Measurements from ENCODE around the gene ST6GALNAC6.
"Not testable (repeated sequence)": the region's sequence is repeated elsewhere in the genome, so short reads cannot be mapped to it uniquely, and the experiment has no call there.

The ST6GALNAC6 gene

DNA sequence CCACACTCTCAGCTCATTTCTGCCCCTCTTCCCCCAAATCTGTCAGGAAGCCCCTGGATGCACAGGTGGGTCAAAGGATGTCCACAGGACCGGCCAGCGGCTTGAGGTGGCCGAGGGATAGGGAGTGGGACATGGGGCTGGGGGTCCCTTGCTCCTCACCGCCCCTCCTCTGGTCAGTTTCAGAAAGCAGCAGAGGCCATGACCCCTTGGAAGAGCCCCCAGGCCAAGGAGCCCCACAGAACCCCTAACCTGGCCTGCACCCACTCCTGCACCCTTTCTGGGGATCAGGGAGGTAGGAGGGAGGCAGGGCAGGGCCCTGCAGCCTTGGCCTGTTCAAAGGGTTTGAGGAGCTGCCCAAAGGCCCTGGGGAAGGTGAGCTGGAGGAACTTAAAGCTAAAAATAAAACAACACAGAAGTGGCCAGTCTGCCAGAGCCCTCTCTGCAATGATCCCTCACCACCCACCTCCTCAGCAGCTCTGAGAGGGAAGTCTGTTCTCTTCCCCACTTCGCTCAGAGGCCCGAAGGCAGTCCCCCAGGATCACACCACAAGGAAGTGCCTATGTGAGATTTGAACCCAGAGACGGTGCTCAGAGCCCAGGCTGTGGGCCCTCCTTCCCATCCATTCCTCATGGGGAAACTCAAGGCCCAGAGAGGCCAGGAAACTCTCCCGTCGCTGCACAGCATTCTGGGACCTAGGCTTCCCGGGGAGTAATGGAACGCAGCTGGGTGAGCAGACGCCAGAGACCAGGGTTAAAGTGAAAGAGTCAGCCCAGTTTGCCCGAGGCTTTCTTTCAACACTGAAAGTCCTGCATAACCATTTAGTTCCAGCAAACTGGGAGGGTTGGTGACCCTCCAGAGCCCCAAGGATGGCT, 45.9 kb downstream of the ST6GALNAC6 start:
- no peak for DNase-seq

GRCh38 chr9:127852829-127853228, 46.6 kb downstream of the ST6GALNAC6 start:
- DNase-seq, result no peak

DNA sequence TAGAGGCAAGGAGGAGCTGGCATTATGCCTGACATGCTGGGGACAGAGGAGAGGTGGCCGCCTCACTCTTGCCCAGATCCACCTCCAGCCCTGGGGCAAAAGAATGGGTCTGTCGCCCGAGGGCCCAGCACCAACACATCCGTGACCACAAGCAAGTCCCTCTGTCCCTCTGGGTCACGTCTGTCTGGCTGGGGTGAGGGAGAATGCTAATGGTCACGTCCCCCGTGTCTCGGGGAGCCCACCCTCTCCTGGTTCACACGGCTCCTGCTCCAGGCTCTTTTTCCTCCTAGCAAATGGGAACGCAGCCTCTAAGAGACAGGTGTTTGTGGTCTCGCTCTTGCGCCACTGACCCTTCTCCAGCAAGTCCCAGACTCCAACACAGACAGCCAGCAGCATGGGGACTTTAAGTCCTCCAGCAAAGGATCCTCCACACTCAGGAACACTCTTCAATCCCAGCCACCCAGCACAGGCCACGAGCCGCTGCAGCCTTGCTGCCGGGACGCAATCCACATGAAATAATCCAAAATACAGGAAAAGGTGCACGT, 49.0 kb downstream of the ST6GALNAC6 start:
- no peak for DNase-seq

- DNase-seq, result no peak
These were observed 50.5 kb downstream of the ST6GALNAC6 start for GRCh38 chr9:127848756-127849504.

DNA sequence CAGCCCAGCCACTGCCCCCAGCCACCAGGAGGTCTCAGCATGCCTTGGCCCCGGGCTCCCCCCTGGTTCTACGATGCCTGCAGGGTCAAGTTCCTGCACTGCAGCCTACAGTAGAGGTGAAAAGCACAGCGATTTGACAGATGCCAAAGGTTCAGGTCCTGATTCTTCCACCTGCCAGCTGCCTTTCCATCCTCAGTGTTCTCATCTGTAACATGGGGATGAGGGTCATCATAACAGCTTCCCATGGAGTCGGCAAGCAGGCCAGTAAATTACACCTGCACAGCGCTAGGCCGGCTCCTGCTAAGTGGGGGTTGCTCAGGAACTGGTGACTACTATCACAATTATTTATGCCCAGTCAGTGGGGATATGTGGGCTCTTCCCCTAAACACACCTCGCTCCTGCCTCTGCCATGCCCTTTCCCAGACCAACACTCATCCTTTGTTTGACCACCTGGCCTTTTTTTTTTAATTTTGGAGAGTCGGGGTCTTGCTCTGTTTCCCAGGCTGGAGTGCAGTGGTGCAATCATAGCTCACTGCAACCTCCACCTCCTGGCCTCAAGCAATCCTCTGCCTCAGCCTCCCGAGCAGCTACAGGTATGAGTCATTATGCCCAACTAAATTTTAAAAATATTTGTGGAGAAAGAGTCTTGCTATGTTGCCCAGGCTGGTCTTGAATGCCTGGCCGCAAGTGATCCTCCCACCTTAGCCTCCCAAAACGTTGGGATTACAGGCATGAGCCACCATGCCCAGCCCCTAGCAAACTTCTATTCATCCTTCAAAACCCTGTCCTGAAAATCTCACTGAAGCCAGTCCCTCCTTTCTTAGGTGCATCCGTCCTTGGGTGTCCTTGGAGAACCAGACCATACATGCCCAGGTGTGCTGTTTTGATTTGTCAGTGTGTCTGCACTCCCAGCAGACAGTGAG, 51.3 kb downstream of the ST6GALNAC6 start:
- DNase-seq, result no peak

GRCh38 chr9:127847178-127847510, 52.3 kb downstream of the ST6GALNAC6 start:
- DNase-seq, result no peak

DNA sequence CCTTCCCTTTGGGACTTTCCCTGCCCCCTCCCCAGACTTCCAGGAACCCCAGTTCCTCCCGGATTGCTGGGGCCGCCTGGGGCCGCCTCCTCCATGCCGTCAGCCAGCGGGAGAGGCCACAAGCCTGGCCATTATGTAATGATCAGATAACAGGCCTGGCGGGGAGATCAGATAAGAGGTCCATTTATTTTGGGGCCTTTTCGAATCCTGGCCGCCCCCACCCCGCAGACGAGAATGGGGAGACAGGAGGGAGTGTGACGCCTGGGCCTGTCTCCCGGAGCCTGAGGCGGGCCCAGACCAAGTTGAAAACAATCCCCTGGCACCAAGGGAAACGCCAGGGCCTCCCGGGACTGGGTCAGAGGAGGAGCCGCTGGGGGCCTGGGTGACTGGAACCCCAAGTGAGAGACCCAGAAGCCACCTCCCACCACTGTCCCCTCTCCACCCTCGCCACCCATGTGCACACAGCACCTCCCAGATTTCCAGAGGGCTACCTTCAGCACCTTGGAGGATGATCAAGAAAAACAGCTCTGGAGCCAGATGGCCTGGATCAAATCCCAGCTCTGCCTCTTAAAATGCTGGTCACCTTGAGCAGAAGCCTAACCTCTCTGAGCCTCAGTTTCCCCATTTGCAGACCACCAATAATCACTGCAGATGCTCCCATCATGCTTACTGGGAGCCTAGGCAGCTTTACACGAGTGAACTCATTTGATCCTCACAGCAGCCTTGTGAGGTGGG, 52.8 kb downstream of the ST6GALNAC6 start:
- no peak for DNase-seq

DNA sequence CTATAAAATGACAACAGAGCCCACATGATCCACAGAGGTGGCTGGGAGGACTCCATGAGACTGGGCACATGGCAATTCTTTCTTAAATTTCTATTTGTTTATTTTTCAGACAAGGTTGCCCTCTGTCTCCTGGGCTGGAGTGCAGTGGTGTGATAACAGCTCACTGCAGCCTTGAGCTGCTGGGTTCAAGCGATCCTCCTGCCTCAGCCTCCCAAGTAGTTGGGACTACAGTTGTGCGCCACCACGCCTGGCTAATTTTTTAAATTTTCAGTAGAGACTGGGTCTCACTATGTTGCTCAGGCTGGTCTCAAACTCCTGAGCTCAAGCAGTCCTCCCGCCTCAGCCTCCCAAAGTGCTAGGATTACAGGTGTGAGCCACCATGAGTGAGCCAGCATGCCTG, 53.8 kb downstream of the ST6GALNAC6 start:
- DNase-seq, result not testable (repeated sequence)

- no peak for DNase-seq
These were observed 54.5 kb downstream of the ST6GALNAC6 start for GRCh38 chr9:127844821-127845359.

- DNase-seq, result no peak
These were observed 58.1 kb downstream of the ST6GALNAC6 start for GRCh38 chr9:127841087-127841835.

GRCh38 chr9:127838375-127839078, 60.9 kb downstream of the ST6GALNAC6 start:
- DNase-seq, result no peak

DNA sequence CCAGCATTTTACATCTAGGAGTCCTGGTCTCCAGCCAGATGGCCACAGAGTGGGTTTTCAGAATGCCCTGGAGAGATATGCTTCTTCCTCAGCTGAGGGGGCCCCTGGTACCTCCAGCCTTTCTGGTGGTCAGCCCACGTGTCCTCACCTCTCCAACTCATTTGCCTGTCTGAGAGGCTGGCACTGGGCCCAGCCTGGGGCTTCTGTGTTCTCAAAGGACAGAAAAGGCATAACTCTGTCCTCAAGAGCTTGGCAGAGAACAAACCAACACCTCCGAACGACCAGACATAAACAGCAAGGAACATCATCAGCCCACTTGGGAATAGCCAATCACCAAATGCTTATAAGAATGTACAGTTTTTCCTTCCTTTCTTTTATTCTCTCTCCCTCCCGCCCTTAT, 62.1 kb downstream of the ST6GALNAC6 start:
- no peak for DNase-seq

GRCh38 chr9:127836561-127836960, 62.8 kb downstream of the ST6GALNAC6 start:
- DNase-seq, result not testable (repeated sequence)

DNA sequence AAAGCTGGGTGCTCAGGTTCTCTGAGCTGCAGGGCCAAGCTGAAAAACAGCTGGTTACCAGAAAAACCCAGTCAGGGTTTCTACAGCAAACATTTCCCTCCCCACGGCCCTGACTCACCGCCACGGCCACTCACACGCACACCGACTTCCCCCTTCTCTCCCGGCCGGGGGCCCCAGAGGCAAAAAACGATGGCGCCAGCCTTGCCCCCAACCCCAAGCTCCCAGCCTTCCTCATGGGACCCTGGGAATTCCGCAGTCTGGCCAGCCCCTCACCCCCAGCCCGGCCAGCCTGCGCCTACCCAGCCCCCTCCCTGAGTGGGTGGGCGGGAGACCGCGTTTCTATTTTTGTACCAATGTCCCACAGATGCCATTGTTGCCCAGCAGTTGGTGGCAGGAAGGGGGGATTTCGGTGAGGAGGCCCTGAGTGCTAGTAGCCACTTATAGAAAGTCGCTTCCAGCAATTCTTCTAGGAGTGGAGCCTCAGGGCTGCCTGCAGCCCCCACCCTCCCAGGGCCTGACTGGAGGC, 63.3 kb downstream of the ST6GALNAC6 start:
- DNase-seq, result peak; percentile 15
